ENCODE measurements around the gene SMS. TPM values are rescaled to one million over a fixed set of nuclear protein-coding genes. Genes with fewer than 3 reads are reported as not detected.

SMS gene
- total RNA-seq, 1 donor from 2014 or later, result 280 TPM

GRCh38 chrX:21975812-21976211, 35.3 kb downstream of the SMS start:
- TF ChIP-seq, protein P1, sequence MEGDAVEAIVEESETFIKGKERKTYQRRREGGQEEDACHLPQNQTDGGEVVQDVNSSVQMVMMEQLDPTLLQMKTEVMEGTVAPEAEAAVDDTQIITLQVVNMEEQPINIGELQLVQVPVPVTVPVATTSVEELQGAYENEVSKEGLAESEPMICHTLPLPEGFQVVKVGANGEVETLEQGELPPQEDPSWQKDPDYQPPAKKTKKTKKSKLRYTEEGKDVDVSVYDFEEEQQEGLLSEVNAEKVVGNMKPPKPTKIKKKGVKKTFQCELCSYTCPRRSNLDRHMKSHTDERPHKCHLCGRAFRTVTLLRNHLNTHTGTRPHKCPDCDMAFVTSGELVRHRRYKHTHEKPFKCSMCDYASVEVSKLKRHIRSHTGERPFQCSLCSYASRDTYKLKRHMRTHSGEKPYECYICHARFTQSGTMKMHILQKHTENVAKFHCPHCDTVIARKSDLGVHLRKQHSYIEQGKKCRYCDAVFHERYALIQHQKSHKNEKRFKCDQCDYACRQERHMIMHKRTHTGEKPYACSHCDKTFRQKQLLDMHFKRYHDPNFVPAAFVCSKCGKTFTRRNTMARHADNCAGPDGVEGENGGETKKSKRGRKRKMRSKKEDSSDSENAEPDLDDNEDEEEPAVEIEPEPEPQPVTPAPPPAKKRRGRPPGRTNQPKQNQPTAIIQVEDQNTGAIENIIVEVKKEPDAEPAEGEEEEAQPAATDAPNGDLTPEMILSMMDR (IDR thresholded peaks at IDR 0.05; ENCODE audit: unreplicated experiment), result peak; percentile 53
- H3K27me3 Mint-ChIP-seq, result no peaks in the 10 kb centered on the region
- peaks cover 38% of the 10 kb centered on the region for H3K4me1 Mint-ChIP-seq (ENCODE audit: low read depth)
- peaks cover 45% of the 10 kb centered on the region for H3K36me3 Mint-ChIP-seq (ENCODE audit: insufficient read depth)
- no peak overlapping the region for H3K4me3 Mint-ChIP-seq (ENCODE audit: low read depth)
- H3K27ac Mint-ChIP-seq, result peak overlapping the region; percentile 54
- no peaks in the 10 kb centered on the region for H3K9me3 Mint-ChIP-seq (ENCODE audit: low read depth)
- no peak for DNase-seq (ENCODE audit: low spot score, unreplicated experiment)

- Mint-ChIP-seq H3K4me3 (ENCODE audit: low read depth) (no peak overlapping the region), H3K9me3 (ENCODE audit: low read depth) (no peaks in the 10 kb centered on the region), H3K27me3 (no peaks in the 10 kb centered on the region), H3K36me3 (ENCODE audit: insufficient read depth) (peaks cover 34% of the 10 kb centered on the region), H3K27ac (no peak overlapping the region), H3K4me1 (ENCODE audit: low read depth) (peaks cover 22% of the 10 kb centered on the region)
- TF ChIP-seq, protein P1 (IDR thresholded peaks at IDR 0.05; ENCODE audit: unreplicated experiment), result no peak
- DNase-seq (ENCODE audit: low spot score, unreplicated experiment), result no peak
Observed at GRCh38 chrX:21978346-21978745, 37.8 kb downstream of the SMS start.

DNA sequence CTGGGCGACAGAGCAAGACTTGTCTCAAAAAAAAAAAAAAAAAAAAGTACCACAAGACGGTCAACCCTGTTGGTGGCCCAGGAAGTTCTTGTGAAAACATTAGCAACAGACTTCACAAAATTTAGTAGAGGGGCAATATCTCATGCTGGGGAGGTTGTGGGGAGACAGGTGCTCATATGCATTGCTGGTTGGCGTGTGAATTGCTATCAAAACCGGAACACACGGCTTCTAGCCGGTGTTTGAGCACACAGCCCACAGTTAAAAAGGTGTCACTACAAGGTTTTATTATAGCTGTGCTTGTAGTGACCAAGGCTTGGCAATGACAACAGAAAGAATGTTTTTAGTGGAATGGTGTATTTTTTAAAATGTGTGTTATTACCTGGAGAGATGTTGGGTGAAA, 41.8 kb downstream of the SMS start:
- no peaks in the 10 kb centered on the region for H3K9me3 Mint-ChIP-seq (ENCODE audit: low read depth)
- no peak overlapping the region for H3K27ac Mint-ChIP-seq
- TF ChIP-seq, protein P1 (IDR thresholded peaks at IDR 0.05; ENCODE audit: unreplicated experiment), result no peak
- H3K4me3 Mint-ChIP-seq (ENCODE audit: low read depth), result no peak overlapping the region
- no peaks in the 10 kb centered on the region for H3K27me3 Mint-ChIP-seq
- peaks cover 31% of the 10 kb centered on the region for H3K36me3 Mint-ChIP-seq (ENCODE audit: insufficient read depth)
- H3K4me1 Mint-ChIP-seq (ENCODE audit: low read depth), result peaks cover 2% of the 10 kb centered on the region
- DNase-seq (ENCODE audit: low spot score, unreplicated experiment), result no peak

- Mint-ChIP-seq H3K4me1 (ENCODE audit: low read depth) (peaks cover 2% of the 10 kb centered on the region), H3K9me3 (ENCODE audit: low read depth) (no peaks in the 10 kb centered on the region), H3K36me3 (ENCODE audit: insufficient read depth) (peaks cover 30% of the 10 kb centered on the region), H3K4me3 (ENCODE audit: low read depth) (no peak overlapping the region), H3K27ac (peak overlapping the region; percentile 59), H3K27me3 (no peaks in the 10 kb centered on the region)
- TF ChIP-seq, protein P1 (IDR thresholded peaks at IDR 0.05; ENCODE audit: unreplicated experiment), result peak; percentile 99
- DNase-seq (ENCODE audit: low spot score, unreplicated experiment), result peak; percentile 62
Observed at GRCh38 chrX:21985332-21985777, 44.8 kb downstream of the SMS start.

DNA sequence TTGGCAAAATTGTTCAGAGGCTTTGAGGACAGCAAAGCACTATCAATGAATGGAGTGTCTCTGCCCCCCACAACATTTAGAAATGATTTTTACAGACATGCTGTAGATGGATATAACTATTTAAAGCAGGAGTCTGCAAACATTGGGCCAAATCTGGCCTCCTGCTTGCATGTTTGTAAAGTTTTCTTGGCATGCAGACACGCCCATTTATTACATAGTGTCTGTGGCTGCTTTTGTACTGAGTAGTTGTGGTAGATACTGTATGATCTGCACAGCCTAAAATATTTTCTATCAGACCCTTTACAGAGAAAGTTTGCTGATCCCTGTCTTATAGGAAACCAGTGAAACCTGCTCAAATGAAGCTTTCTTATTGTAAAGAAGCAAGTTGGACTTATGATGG, 46.1 kb downstream of the SMS start:
- no peak for DNase-seq (ENCODE audit: low spot score, unreplicated experiment)
- Mint-ChIP-seq H3K4me3 (ENCODE audit: low read depth) (no peak overlapping the region), H3K27ac (no peak overlapping the region), H3K4me1 (ENCODE audit: low read depth) (peaks cover 2% of the 10 kb centered on the region), H3K9me3 (ENCODE audit: low read depth) (no peaks in the 10 kb centered on the region), H3K27me3 (no peaks in the 10 kb centered on the region), H3K36me3 (ENCODE audit: insufficient read depth) (peaks cover 34% of the 10 kb centered on the region)
- TF ChIP-seq, protein P1 (IDR thresholded peaks at IDR 0.05; ENCODE audit: unreplicated experiment), result no peak
